ENCODE measurements around the gene ASPRV1.

DNA sequence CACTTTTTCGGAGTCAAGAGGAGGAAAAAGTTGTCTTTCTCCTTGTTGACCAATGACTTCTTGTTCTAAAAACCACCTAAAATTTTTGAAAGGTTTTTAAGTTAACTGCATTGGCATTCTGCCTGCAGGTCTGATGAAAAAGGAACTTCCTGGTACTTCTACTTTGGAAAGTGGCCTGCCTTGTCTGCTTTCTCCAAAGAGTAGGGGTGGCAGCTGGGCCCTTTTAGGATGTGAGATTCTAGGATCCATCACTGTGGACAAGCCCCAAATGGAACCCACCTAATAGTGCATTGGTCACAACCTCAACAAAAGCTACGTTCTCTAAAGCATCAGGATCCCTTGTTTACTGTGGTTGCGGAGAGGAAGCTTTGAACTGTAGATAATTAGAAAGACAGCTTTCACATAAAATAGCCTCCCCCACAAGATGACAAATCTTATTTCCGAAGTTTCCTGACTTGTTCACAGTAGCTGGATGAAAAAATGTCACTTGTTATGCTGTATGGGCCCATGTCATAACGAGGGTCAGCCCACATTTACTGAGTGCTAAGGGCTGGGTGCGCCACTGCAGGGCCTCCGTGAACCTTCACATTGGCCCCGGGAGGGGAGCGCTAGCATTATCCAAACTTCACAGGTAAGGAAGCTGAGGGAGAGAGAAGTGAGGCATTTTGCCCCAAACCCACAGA, 17.4 kb downstream of the ASPRV1 start:
- no peak for TF ChIP-seq POLR2A (IDR thresholded peaks at IDR 0.05)
- TF ChIP-seq, protein P1, sequence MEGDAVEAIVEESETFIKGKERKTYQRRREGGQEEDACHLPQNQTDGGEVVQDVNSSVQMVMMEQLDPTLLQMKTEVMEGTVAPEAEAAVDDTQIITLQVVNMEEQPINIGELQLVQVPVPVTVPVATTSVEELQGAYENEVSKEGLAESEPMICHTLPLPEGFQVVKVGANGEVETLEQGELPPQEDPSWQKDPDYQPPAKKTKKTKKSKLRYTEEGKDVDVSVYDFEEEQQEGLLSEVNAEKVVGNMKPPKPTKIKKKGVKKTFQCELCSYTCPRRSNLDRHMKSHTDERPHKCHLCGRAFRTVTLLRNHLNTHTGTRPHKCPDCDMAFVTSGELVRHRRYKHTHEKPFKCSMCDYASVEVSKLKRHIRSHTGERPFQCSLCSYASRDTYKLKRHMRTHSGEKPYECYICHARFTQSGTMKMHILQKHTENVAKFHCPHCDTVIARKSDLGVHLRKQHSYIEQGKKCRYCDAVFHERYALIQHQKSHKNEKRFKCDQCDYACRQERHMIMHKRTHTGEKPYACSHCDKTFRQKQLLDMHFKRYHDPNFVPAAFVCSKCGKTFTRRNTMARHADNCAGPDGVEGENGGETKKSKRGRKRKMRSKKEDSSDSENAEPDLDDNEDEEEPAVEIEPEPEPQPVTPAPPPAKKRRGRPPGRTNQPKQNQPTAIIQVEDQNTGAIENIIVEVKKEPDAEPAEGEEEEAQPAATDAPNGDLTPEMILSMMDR (IDR thresholded peaks at IDR 0.05) = no peak
